MM.1S (cell line): Measurements from ENCODE around the gene STK4.

Experiments used
- DNase-seq: peaks from one replicate; pipeline ENCODE4 v3.0.0-alpha.2; 2015
- H2AFZ ChIP-seq: fragments of 300-600 bp; sonication (generic); 2 replicates; pipeline ENCODE4 v1.6.0; 2016; ENCODE audit warnings: antibody characterized with exemption, low read length
- H3F3A ChIP-seq: fragments of 300-600 bp; sonication (generic); 2 replicates; pipeline ENCODE4 v1.6.1; 2016; ENCODE audit warnings: mild to moderate bottlenecking, antibody characterized with exemption, low read length, moderate library complexity, mixed read lengths; ENCODE audit not compliant: insufficient read depth
- H3K27ac ChIP-seq: fragments of 300-600 bp; sonication (generic); 2 replicates; pipeline ENCODE4 v1.5.1; 2016; ENCODE audit warnings: mild to moderate bottlenecking, low read length
- H3K27me3 ChIP-seq: fragments of 300-600 bp; sonication (generic); replicated peaks from 2 replicates; pipeline ENCODE4 v1.6.0; 2016; ENCODE audit warnings: low read length; ENCODE audit not compliant: insufficient read depth
- H3K36me3 ChIP-seq: fragments of 300-600 bp; sonication (generic); replicated peaks from 2 replicates; pipeline ENCODE4 v1.6.1; 2016; ENCODE audit warnings: mild to moderate bottlenecking, low read length, mixed read lengths; ENCODE audit not compliant: insufficient read depth
- H3K4me1 ChIP-seq: fragments of 300-600 bp; sonication (generic); 2 replicates; pipeline ENCODE4 v1.6.1; 2016; ENCODE audit warnings: low read length, mixed read lengths
- H3K4me2 ChIP-seq: fragments of 300-600 bp; sonication (generic); 2 replicates; pipeline ENCODE4 v1.6.0; 2016; ENCODE audit warnings: low read depth, low read length
- H3K4me3 ChIP-seq: fragments of 300-600 bp; sonication (generic); 2 replicates; pipeline ENCODE4 v1.5.1; 2016; ENCODE audit warnings: low read length, mixed read lengths
- H3K79me2 ChIP-seq: fragments of 300-600 bp; sonication (generic); 2 replicates; pipeline ENCODE4 v1.6.1; 2016; ENCODE audit warnings: mixed run types, low read length, mixed read lengths
- H3K9ac ChIP-seq: fragments of 300-600 bp; sonication (generic); 2 replicates; pipeline ENCODE4 v1.6.1; 2016; ENCODE audit warnings: low read length, mixed read lengths
- H3K9me2 ChIP-seq: fragments of 300-600 bp; sonication (generic); replicated peaks from 2 replicates; pipeline ENCODE4 v1.6.1; 2016; ENCODE audit warnings: mild to moderate bottlenecking, low read length, mixed read lengths; ENCODE audit not compliant: insufficient read depth
- H3K9me3 ChIP-seq: fragments of 300-600 bp; sonication (generic); replicated peaks from 2 replicates; pipeline ENCODE4 v1.6.1; 2016; ENCODE audit warnings: mild to moderate bottlenecking, low read length, mixed read lengths; ENCODE audit not compliant: insufficient read depth
- H4K20me1 ChIP-seq: fragments of 300-600 bp; sonication (generic); 2 replicates; pipeline ENCODE4 v1.6.1; 2016; ENCODE audit warnings: mild to moderate bottlenecking, low read length, moderate library complexity, mixed read lengths; ENCODE audit not compliant: insufficient read depth
- EZH2 ChIP-seq: fragments of 300-600 bp; sonication (generic); optimal IDR thresholded peaks from 2 replicates; pipeline ENCODE3; 2017; ENCODE audit warnings: low read depth, mild to moderate bottlenecking, antibody characterized with exemption, low read length, mixed read lengths
- EZH2phosphoT487 ChIP-seq: fragments of 300-600 bp; sonication (generic); IDR thresholded peaks from 2 replicates; pipeline ENCODE4 v1.6.1; 2018; ENCODE audit warnings: antibody characterized with exemption, low read length
- TF ChIP-seq, protein P1 (sequence below): fragments of 300-600 bp; sonication (generic); IDR thresholded peaks from 2 replicates; pipeline ENCODE4 v1.5.1; 2016; ENCODE audit warnings: antibody characterized with exemption, low read length, mixed read lengths

STK4 gene

DNA sequence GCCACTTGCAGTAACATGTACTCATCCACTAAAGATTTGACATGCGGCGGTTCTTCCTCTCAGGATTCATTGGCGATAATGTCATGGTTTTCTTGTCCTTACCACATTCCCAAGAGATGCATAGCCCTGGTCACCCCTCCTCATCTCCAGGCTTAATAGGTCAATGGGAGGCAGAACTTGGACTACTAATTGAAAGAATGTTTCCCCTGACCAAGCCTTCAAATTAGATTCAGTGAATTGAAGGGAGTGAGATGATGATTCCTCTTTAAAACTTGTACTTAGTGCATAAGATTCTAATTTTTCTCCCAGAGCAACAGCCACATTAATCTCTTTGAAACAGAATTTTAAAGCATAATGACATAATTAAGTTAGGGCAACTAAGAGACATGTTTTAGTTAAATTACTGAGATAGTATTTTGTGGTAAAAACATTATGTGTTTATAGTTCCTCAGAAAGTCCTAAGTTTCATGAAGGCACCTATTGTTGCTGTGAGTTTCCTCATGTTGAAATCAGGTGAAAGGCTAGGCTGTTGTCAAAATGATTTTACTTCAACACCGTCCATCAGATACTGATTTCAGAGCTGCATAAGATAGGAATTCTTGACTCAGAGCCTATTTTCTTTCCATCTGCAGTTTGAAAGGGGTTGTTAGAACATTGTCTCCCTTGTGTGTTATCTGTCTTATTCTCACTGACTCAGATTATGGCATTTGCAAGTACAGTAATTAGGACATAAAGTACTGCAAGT, 48.5 kb downstream of the STK4 start:
- Histone ChIP-seq H4K20me1 (peaks cover 6% of the 10 kb centered on the region; the same call in 1 of the 2 replicates), H3K27me3 (no peaks in the 10 kb centered on the region), H3K9me3 (no peaks in the 10 kb centered on the region), H3K4me2 (no peak overlapping the region), H3K4me3 (no peak overlapping the region), H3K9ac (no peak overlapping the region), H2AFZ (no peak overlapping the region), H3K27ac (no peak overlapping the region), H3F3A (no peaks in the 10 kb centered on the region), H3K4me1 (0 out of 2 replicates have a peak, but pooled peaks cover 3% of the 10 kb centered on the region), H3K79me2 (peaks cover 95% of the 10 kb centered on the region), H3K9me2 (no peaks in the 10 kb centered on the region), H3K36me3 (peaks cover 25% of the 10 kb centered on the region)
- DNase-seq: no peak
- TF ChIP-seq, protein P1, sequence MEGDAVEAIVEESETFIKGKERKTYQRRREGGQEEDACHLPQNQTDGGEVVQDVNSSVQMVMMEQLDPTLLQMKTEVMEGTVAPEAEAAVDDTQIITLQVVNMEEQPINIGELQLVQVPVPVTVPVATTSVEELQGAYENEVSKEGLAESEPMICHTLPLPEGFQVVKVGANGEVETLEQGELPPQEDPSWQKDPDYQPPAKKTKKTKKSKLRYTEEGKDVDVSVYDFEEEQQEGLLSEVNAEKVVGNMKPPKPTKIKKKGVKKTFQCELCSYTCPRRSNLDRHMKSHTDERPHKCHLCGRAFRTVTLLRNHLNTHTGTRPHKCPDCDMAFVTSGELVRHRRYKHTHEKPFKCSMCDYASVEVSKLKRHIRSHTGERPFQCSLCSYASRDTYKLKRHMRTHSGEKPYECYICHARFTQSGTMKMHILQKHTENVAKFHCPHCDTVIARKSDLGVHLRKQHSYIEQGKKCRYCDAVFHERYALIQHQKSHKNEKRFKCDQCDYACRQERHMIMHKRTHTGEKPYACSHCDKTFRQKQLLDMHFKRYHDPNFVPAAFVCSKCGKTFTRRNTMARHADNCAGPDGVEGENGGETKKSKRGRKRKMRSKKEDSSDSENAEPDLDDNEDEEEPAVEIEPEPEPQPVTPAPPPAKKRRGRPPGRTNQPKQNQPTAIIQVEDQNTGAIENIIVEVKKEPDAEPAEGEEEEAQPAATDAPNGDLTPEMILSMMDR: no peak
- no peak for TF ChIP-seq EZH2phosphoT487
- TF ChIP-seq EZH2: no peak

DNA sequence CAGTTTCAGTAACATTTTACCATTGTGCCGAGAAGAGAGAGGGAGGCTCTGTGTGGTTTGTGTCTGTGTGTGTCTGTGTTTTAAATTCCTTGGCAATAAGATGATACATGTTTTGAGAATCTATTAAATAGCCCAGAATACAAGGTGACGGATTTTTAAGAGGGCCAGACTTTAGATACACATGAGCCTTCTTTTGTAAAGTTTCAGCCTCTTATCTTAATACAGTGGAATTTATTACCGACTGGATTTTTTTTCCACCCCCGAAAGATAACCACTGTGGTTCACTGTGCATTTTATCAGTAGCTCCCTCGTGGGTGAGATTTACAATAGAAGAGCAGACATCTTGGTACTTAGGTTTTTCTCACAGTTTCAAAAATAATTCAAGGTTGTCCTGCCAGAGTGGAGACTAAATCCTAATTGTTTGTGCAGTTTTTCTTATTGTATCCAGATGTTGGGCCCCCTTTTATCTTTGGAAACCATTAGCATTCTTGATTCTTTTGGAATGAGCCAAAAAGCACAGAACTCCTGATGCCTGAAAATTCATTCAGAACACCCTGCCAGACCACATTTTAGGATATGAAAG, 49.9 kb downstream of the STK4 start:
- H3K36me3 ChIP-seq: peaks cover 25% of the 10 kb centered on the region
- H3K9me2 ChIP-seq: no peaks in the 10 kb centered on the region
- H3K27ac ChIP-seq: no peak overlapping the region
- H3F3A ChIP-seq: no peaks in the 10 kb centered on the region
- no peak overlapping the region for H2AFZ ChIP-seq
- H3K79me2 ChIP-seq: peaks cover 93% of the 10 kb centered on the region
- no peak for DNase-seq
- H3K9ac ChIP-seq: no peak overlapping the region
- no peak for TF ChIP-seq EZH2
- TF ChIP-seq EZH2phosphoT487: no peak
- TF ChIP-seq, protein P1: no peak
- no peak overlapping the region for H3K4me3 ChIP-seq
- no peaks in the 10 kb centered on the region for H4K20me1 ChIP-seq
- H3K27me3 ChIP-seq: no peaks in the 10 kb centered on the region
- no peaks in the 10 kb centered on the region for H3K9me3 ChIP-seq
- H3K4me1 ChIP-seq: 0 out of 2 replicates have a peak, but pooled peaks cover 3% of the 10 kb centered on the region
- no peak overlapping the region for H3K4me2 ChIP-seq

DNA sequence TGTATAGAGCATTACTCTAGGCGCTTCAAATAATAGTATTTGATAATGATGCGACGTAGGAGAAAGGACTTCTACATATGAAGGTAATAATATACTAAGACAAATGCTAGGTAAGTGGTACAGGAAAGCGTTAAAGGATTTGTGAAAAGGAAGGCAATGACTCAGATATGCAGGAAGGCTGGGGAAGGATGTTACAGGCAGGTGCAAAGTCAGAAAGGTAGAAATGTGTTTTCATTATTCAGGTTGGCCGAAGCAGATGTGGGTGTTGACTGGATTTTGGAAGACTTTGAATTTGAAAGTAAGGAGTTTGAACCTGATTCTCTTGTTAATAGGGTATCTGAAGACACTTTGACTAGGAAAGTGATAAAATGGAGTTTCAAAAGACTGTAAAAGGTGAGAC, 51.0 kb downstream of the STK4 start:
- H3K4me1 ChIP-seq: 0 out of 2 replicates have a peak, but pooled peaks cover 3% of the 10 kb centered on the region
- H3K4me3 ChIP-seq: no peak overlapping the region
- H3F3A ChIP-seq: no peaks in the 10 kb centered on the region
- H3K9me2 ChIP-seq: no peaks in the 10 kb centered on the region
- DNase-seq: no peak
- no peak overlapping the region for H3K4me2 ChIP-seq
- H2AFZ ChIP-seq: no peak overlapping the region
- TF ChIP-seq, protein P1: no peak
- TF ChIP-seq EZH2phosphoT487: no peak
- no peak for TF ChIP-seq EZH2
- peaks cover 94% of the 10 kb centered on the region for H3K79me2 ChIP-seq
- no peaks in the 10 kb centered on the region for H3K9me3 ChIP-seq
- H4K20me1 ChIP-seq: no peaks in the 10 kb centered on the region
- H3K36me3 ChIP-seq: peaks cover 25% of the 10 kb centered on the region
- no peaks in the 10 kb centered on the region for H3K27me3 ChIP-seq
- no peak overlapping the region for H3K9ac ChIP-seq
- no peak overlapping the region for H3K27ac ChIP-seq
